ENCODE results near the gene HLA-DQB1.

DNA sequence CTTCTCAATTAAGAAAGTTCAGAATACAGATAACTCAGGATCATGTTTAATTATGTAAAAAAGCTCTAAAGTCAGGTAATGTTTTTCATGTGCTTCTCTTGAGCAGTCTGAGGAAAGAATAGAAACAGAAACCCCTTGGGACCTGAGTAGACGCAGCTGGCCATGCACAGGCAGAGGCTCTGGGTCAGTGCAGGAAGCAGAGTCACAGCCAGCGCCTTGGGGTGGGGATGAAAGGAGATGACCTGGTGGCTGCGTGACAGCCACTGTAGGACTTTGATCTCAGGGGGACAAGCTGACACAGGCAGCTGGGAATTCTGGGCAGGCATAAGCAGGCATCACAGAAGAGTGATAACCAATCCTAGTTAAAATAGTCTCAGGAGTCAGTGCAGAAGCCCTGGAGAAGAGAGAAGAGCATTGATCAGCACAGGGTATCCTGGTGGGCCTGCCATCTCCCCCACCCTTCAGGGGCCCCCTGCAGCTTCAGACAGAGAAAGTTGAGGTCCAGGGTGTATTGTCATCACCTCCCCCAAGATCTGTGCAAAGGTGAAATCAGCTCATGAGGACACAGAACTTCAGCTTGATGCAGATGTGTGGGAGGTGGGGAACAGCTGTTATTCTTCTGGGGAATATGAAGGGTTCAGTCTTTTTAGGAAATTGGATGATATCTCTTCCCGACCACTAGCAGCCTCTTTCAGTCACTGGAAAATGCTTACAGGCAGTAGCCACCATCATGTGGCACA lies 6.4 kb downstream of the HLA-DQB1 start:
- TF ChIP-seq, protein P1, sequence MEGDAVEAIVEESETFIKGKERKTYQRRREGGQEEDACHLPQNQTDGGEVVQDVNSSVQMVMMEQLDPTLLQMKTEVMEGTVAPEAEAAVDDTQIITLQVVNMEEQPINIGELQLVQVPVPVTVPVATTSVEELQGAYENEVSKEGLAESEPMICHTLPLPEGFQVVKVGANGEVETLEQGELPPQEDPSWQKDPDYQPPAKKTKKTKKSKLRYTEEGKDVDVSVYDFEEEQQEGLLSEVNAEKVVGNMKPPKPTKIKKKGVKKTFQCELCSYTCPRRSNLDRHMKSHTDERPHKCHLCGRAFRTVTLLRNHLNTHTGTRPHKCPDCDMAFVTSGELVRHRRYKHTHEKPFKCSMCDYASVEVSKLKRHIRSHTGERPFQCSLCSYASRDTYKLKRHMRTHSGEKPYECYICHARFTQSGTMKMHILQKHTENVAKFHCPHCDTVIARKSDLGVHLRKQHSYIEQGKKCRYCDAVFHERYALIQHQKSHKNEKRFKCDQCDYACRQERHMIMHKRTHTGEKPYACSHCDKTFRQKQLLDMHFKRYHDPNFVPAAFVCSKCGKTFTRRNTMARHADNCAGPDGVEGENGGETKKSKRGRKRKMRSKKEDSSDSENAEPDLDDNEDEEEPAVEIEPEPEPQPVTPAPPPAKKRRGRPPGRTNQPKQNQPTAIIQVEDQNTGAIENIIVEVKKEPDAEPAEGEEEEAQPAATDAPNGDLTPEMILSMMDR (conservative IDR thresholded peaks at IDR 0.05) = no peak
- no peak for TF ChIP-seq ZFX (IDR thresholded peaks at IDR 0.05)

All from C4-2B (cell line).